ENCODE results near the gene CHDH. TPM values are rescaled to one million over a fixed set of nuclear protein-coding genes. Genes with fewer than 3 reads are reported as not detected.

The CHDH gene
- total RNA-seq, 1 donor from 2014 or later, result 17.7 TPM

- H3K36me3 Mint-ChIP-seq (ENCODE audit: insufficient read depth), result peaks cover 18% of the 10 kb centered on the region
- peak; percentile 40 for TF ChIP-seq CTCF (IDR thresholded peaks at IDR 0.05; ENCODE audit: unreplicated experiment)
- H3K27me3 Mint-ChIP-seq, result no peaks in the 10 kb centered on the region
- peaks cover 9% of the 10 kb centered on the region for H3K4me1 Mint-ChIP-seq (ENCODE audit: low read depth)
- peak within 1 kb of the TSS; percentile 97 for H3K4me3 Mint-ChIP-seq (ENCODE audit: low read depth)
- no peaks in the 10 kb centered on the region for H3K9me3 Mint-ChIP-seq (ENCODE audit: low read depth)
- H3K27ac Mint-ChIP-seq, result peak within 1 kb of the TSS; percentile 96
- DNase-seq (ENCODE audit: low spot score, unreplicated experiment), result peak; percentile 84
These were observed 35.7 kb upstream of the CHDH start, which contains the start of gene ACTR8 for GRCh38 chr3:53881691-53882593. Gene ACTR8, minus strand, starts transcription at chr3:53882152. Its CDS starts 51 bp downstream, at chr3:53882101.

GRCh38 chr3:53880396-53881345 lies 34.5 kb upstream of the CHDH start:
- Mint-ChIP-seq H3K27me3 (no peaks in the 10 kb centered on the region), H3K36me3 (ENCODE audit: insufficient read depth) (peaks cover 20% of the 10 kb centered on the region), H3K4me1 (ENCODE audit: low read depth) (peaks cover 9% of the 10 kb centered on the region), H3K27ac (peak overlapping the region; percentile 96), H3K4me3 (ENCODE audit: low read depth) (peak overlapping the region; percentile 97), H3K9me3 (ENCODE audit: low read depth) (no peaks in the 10 kb centered on the region)
- TF ChIP-seq CTCF (IDR thresholded peaks at IDR 0.05; ENCODE audit: unreplicated experiment), result no peak
- no peak for DNase-seq (ENCODE audit: low spot score, unreplicated experiment)

GRCh38 chr3:53865732-53866499 lies 19.7 kb upstream of the CHDH start:
- H3K36me3 Mint-ChIP-seq (ENCODE audit: insufficient read depth), result peaks cover 32% of the 10 kb centered on the region
- no peak overlapping the region for H3K4me3 Mint-ChIP-seq (ENCODE audit: low read depth)
- no peak overlapping the region for H3K27ac Mint-ChIP-seq
- no peak for TF ChIP-seq CTCF (IDR thresholded peaks at IDR 0.05; ENCODE audit: unreplicated experiment)
- H3K4me1 Mint-ChIP-seq (ENCODE audit: low read depth), result peaks cover 6% of the 10 kb centered on the region
- DNase-seq (ENCODE audit: low spot score, unreplicated experiment), result no peak
- H3K27me3 Mint-ChIP-seq, result no peaks in the 10 kb centered on the region
- no peaks in the 10 kb centered on the region for H3K9me3 Mint-ChIP-seq (ENCODE audit: low read depth)

- Mint-ChIP-seq H3K36me3 (ENCODE audit: insufficient read depth) (peaks cover 33% of the 10 kb centered on the region), H3K4me1 (ENCODE audit: low read depth) (peaks cover 6% of the 10 kb centered on the region), H3K9me3 (ENCODE audit: low read depth) (no peaks in the 10 kb centered on the region), H3K4me3 (ENCODE audit: low read depth) (no peak overlapping the region), H3K27me3 (no peaks in the 10 kb centered on the region), H3K27ac (no peak overlapping the region)
- TF ChIP-seq CTCF (IDR thresholded peaks at IDR 0.05; ENCODE audit: unreplicated experiment), result no peak
- DNase-seq (ENCODE audit: low spot score, unreplicated experiment), result no peak
These were observed 16.9 kb upstream of the CHDH start for GRCh38 chr3:53863145-53863544.

Measured in progenitor cell of endocrine pancreas (in vitro differentiated cells).